ENCODE results near the gene STRIP1.

Gene STRIP1, protein sequence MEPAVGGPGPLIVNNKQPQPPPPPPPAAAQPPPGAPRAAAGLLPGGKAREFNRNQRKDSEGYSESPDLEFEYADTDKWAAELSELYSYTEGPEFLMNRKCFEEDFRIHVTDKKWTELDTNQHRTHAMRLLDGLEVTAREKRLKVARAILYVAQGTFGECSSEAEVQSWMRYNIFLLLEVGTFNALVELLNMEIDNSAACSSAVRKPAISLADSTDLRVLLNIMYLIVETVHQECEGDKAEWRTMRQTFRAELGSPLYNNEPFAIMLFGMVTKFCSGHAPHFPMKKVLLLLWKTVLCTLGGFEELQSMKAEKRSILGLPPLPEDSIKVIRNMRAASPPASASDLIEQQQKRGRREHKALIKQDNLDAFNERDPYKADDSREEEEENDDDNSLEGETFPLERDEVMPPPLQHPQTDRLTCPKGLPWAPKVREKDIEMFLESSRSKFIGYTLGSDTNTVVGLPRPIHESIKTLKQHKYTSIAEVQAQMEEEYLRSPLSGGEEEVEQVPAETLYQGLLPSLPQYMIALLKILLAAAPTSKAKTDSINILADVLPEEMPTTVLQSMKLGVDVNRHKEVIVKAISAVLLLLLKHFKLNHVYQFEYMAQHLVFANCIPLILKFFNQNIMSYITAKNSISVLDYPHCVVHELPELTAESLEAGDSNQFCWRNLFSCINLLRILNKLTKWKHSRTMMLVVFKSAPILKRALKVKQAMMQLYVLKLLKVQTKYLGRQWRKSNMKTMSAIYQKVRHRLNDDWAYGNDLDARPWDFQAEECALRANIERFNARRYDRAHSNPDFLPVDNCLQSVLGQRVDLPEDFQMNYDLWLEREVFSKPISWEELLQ

DNA sequence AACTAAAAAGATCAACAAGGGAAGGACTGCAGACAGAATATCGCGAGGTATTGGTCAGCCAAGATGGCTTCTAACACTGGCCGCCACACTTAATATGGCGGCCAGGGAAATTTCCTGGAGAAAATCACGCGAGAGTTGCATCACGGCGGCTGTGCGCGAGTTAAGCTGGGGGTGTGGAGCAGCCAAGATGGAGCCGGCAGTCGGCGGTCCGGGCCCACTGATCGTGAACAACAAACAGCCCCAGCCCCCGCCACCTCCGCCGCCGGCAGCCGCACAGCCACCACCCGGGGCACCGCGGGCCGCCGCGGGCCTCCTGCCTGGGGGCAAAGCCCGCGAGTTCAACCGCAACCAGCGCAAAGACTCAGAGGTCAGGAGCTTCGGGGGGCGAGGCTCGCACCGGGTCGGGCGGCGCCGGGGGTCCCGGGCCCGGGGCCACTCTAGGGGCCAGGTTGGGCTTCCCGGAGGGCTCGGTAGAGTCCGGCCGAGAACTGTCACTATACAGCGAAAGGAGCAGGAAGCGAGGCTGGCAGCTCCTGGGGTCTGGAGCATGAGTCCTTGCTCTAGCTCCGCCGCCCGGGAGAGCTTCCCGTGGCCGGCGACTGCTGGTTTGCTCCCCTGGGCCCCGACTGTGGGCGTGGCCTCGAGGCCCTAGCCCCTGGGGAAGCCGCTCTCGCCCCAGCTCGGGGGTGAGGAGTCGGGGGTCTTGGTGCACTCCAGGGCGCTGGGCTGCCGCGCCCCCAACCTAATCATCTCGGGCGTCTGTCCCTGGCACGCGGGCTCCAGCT, at the start of gene STRIP1:
Gene STRIP1 (plus strand): TSS at position 174 of the 785 bp plus-strand sequence. CDS start 14 bp downstream, at position 188.
- peak within 1 kb of the TSS; percentile 62 for H3K4me3 ChIP-seq (ENCODE audit: low read depth, low read length)

DNA sequence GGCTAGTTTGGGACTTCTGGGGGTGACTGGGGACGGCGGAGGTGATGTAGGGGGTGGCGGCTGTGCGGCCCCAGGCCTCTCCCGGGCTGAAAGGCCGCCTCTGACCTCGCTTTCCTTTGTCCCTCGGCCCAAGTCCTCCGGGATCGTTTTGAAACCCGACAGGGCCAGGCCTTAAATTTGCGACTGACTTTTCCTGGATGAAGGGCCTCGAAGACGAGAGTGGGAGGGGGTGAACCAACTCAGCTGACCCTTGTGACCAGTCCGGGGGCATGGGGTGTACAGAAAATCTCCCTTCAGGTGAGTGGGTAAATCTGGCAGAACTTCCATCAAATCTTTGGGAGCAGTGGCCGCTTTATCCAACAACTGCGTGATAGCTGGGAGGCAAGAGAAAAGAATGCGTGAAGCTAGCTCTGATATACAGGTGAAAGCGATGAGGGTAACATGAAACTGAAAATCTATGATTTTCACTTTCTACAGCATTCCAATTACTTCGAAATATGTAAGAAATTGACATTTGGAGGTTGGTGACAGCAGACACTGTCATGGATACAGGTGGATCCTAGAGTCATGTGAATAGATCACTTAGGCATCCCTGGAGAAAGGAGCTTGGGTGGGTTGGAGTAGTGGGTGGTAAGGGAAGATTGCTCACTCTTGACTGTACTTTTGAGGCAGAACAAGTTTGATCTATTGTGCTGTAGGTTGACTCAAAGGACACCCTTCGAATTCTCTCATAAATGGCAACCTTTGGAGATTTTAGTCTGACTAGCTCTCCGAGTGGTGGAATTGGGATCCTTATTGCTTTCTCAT, 49.0 kb upstream of the STRIP1 start:
- H3K4me3 ChIP-seq (ENCODE audit: low read depth, low read length) = peak overlapping the region; percentile 77

DNA sequence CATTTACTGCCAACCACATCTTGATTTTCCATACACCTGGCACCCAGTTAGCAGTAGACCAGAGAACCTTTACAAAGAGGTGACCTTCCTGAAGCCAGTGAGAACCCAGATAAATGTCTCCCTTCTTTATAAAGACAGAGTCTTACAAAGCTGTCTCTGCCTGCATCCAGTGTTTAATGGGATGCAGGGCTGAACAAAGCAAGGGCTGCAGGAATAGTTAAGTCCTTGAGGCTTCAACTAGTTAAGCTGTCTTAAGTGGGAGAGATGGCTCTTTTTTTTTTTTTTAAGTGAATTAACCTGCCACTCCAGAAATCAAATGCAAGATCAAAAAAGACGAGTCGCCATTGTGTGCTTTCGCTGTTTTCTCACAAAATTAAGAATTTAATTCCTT, 48.4 kb upstream of the STRIP1 start:
- peak overlapping the region; percentile 77 for H3K4me3 ChIP-seq (ENCODE audit: low read depth, low read length)

DNA sequence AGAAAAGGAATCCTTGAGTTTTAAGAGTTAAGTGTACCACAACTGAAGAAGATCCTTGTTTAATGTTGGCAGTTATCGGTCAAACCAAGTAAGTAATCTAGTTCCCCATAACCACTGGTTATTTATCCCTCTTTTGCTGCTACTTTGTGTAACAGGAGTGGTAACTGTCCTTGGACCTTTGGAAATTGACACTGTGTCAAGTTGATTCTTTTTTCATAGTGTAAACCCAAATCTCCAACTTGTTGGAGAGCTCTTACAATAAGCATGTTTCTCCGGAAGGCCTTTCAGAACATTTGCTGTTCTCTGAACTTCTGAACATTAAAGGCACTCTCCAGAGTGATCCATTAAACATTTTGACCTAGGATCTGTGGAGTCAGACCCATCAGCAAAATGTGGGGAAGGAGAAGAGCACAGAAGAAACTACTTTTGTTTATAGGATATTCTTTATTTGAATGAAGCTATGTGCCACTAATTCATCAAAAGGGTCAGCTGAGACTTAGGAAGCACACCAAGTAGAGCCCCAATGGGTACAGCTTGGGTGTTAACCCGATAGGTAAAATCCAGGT, 46.0 kb upstream of the STRIP1 start:
- H3K4me3 ChIP-seq (ENCODE audit: low read depth, low read length) = no peak overlapping the region

DNA sequence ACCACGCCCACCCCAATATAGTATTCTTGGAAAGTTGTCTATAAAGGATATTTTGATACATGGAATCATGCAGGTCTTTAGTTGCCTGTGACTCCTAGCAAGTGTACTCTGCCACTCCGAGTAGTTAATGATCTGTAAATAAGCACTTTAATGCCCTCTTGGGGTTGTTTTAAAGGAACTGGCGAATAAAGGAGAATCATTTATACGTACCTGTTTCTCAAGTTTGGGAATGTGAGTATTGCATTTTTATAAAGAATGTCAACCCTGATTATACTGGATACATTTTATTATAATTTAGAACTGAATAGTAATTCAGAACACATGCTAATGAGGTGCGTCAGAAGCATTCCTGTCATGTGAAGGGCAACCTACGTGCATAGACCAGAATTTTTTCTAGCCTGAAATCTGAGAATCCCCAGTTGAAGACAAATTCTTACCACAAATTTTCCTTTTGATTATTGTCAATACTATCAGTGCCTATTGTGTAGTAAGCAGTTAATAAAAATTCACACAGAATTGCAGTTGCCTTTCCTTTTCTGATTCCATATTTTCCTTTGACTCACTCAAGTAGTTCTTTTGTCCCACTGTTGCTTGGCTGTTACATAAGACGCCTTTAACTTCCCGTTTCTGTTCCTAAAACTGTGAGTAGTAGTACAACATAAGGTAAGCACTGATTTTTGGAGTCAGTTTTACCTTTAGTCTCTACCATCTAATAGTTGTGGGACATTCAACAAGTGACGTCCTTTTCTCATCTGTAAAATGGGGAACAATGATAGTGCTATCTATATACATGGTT, 44.7 kb upstream of the STRIP1 start:
- no peak overlapping the region for H3K4me3 ChIP-seq (ENCODE audit: low read depth, low read length)

DNA sequence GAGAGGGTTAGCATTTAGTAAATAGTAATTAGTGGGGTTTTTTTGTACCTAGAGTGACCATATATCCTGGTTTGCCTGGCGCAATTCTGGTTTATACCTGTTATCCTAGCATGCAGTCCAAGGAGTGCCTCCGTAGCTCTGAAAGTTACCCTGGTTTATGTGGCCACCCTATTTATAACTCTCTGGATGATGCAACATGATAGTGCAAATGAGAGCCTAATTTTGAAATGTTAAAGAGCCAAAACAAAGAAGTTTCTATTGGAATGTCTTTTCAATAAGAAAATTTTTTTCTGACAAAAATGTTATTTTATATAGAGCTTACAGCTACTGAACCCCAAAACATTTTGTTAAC, 44.1 kb upstream of the STRIP1 start:
- H3K4me3 ChIP-seq (ENCODE audit: low read depth, low read length) = no peak overlapping the region

DNA sequence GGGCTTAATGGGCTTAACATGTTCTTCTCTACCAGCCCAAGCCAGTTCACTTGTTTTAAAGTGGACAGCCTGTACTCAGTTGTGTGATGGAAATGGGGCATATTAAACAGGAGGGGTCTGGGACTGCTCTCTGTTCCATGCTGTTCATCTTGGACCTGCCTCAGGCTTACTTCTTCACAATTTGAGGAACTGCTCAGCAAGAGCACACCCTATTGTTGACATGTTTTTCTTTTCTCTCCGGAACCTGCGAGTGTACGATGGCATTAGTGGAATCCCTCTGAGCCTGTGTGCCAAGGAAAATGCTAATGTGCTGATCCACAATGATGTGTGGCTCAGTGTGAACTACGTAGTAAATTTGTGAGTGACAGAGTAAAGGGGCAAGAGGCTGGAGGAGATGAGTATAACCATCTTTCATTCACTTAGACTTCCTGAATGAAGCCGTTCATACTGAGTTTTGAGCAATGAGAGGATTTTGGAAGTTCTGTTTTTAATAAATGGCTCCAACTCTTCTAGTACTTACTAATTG, 43.0 kb upstream of the STRIP1 start:
- H3K4me3 ChIP-seq (ENCODE audit: low read depth, low read length) = no peak overlapping the region

DNA sequence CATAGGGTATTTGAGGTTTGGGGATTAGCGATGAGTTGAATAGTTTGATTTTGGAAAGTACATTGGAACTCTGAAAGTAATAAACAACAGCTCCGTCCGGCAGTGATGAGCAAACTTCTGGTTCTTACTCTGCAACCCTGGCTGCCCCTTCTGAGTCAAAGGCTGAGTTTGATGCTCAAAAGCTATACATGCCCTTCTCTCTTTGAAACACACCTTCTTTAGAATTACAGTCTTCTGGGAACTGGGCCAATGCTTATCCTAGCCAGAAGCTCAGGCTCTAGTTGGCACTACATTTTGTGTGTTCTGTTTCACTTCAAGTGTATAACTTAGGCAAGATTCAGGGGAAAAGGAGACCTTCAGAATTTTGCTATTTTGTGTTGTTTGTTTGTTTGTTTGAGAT, 40.5 kb upstream of the STRIP1 start:
- H3K4me3 ChIP-seq (ENCODE audit: low read depth, low read length) = no peak overlapping the region

DNA sequence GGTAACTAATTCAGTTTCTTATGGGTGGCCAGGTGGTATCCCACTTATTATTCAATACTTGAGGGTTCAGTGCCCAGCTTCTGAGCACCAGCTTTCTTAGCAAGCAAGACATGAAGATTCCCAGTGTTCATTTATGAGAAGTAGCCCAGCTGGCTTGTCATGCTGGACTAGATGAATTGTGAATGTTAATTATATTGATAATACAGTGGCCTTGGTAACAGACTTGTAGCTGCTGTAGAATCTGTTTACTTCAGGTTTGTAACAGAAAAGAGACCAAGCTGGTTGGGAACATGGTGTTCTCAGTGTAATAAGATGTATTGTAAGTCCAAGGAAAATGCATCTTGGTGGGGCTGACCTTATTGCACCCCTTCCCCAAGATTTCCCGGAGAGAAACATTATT, 39.8 kb upstream of the STRIP1 start:
- H3K4me3 ChIP-seq (ENCODE audit: low read depth, low read length) = no peak overlapping the region

DNA sequence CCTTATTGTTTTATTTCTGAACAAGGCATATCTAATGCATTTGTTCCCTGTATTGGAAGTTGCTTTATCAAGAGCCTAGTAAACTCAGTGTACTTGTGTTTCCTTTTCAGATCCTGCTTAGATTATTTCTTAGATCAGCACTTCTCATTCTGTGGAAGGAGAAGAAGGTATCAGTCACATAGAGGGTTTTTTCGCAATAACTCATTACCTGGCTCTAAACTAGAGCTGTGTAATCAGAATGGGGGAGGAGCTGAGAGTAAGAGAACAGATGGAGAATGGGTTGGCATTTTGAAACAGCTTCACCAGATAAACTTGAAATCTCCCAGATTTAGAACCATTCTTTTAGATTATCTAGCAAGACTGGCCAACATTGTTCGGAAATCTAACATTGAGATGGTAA, 38.9 kb upstream of the STRIP1 start:
- H3K4me3 ChIP-seq (ENCODE audit: low read depth, low read length) = no peak overlapping the region

DNA sequence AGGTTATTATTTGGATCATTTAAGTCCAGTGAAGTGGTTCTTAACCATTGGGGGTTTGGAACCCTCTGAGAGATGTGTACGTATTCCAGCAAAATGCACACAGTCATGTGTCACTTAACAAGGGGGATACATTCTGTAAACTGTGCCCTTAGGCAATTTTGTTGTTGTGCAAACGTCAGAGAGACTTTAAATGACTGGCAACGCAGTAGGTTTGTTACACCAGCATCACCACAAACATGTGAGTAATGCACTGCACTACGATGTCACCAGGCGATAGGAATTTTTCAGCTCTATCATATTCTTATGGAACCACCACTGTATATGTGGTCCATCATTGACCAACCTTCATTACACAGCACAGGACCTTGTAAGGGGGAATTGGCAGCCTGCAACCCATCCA, 37.9 kb upstream of the STRIP1 start:
- no peak overlapping the region for H3K4me3 ChIP-seq (ENCODE audit: low read depth, low read length)

DNA sequence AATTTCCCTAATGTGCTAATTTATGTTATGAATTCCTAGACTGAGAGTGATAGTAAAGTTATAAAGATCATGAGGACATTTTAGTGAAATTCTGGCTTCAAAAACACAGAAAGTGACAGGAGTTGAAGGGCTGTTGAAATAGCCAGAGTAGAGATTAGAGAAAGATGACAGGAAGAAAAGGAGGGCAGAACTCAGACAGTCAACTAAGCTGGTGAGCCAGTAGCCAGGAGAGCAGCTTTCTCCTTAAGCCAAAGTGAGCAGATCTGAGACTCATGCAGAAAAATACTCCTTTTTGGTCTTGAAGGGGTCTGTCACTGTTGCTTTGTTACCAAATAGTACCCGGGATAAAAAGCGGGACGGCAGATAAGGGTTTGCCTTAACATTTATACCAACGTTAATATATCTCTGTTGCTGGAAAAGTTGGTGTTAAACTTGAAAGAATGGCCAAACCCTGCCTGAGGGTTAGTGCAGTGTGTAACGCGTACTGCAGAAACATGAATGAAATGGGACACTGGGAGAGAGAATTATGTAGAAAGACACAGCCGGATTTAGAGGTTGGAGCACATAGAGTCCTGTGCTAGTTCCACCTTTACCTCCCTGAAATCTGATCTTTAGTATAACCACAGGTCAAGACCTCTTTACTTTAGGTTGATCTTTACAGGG, 37.1 kb upstream of the STRIP1 start:
- no peak overlapping the region for H3K4me3 ChIP-seq (ENCODE audit: low read depth, low read length)

DNA sequence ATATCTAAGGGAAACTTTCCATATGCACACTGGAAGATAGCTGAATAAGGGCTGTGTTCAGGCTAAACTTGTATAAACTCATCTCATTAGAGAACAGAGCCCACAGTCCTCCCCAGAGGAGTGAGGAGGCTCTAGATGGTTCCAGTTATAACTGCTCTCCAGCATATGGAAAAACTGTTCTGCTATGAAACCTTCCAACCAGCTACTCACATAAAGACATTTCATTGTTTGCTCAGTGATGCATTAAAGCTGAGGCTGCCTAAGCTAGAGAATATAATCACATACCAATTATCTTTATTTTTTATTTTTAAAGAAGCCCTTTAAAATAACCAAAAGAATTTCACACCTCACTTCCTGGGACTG, 36.6 kb upstream of the STRIP1 start:
- H3K4me3 ChIP-seq (ENCODE audit: low read depth, low read length) = no peak overlapping the region

DNA sequence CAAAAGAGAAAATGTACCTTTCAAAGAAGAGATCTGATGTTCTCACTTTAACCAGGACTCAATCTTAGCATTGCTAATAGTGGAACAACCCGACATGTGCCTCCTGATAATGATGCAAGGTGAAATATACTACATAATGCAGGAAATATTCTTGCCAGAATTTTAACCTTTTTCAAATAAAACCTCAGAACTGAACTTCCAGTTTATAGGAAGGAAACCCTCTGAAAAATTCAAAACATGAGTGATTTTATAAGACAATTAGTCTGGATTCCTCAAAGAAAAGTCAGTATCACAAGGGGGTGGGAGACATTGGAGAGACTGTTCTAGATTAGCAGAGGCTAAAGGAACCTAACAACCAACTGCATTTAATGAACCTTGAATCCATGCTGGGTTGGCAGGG, 31.7 kb upstream of the STRIP1 start:
- no peak overlapping the region for H3K4me3 ChIP-seq (ENCODE audit: low read depth, low read length)

DNA sequence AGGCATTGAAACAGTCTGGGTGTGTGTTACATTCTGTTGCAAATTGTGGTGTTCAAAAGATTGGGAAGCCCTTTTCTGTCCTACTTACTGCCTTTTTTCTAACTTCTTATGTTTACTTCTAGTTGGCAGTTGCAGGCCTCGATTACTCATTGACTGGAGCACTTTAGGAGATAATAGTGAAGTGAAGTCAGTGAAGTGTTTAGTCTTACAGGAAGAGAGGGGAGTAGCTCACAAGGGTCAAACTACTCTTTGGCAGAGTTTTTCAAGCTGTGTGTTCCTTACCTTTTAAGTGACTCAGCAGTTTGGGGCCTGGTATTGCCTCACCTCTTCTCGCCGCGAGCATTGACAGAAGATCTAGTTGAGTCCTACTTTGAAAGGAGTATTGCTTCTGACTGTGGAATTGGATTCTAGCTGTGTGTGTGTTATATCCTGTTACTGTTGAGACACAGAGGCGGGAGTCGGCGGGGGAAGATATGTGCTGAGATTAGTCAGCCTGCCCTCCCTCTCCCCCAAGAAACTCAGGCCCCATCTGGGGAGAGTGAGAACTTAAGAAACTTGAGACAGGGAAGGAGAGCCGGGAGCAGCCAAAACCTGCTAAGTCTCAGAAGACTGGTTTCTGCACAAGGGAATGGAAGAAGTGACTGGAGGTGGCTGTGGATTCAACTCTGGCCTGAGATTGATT, 30.5 kb upstream of the STRIP1 start:
- H3K4me3 ChIP-seq (ENCODE audit: low read depth, low read length) = no peak overlapping the region

DNA sequence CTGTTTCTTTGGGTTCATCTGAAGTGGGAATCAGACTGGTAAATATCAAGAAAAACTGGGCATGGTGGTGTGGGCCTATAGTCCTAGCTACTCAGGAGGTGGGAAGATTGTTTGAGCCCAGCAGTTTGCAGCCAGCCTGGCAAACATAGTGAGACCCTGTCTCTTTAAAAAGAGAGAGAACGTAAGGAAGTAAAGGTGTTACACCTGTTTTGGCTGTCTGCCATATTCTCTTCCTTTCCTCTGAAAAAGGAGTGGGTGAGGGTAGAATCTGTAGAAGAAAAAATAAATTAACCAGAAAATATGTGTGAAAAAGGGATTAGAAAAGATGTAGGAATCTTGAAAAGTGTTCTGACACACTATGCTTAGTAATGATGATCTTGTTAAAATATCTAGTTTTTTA, 29.8 kb upstream of the STRIP1 start:
- H3K4me3 ChIP-seq (ENCODE audit: low read depth, low read length) = no peak overlapping the region

DNA sequence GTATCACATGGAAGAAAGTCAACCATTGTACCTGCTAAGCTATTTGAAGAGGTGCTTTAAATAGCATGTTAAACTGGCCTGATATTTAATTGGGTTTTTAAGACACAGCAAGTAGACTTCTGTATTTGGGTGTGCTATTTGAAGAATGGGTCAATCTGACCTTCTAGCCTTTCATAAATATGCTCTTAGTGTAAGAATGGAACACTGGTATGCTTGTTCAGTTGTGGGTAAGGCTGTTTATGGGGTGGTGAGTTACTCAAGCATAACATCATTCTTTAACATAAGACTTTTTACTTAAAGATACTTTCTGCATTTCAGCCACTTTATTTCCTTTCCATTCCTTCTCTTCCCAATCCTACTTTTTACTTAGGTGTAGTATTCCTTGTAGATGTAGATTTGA, 28.5 kb upstream of the STRIP1 start:
- H3K4me3 ChIP-seq (ENCODE audit: low read depth, low read length) = no peak overlapping the region

DNA sequence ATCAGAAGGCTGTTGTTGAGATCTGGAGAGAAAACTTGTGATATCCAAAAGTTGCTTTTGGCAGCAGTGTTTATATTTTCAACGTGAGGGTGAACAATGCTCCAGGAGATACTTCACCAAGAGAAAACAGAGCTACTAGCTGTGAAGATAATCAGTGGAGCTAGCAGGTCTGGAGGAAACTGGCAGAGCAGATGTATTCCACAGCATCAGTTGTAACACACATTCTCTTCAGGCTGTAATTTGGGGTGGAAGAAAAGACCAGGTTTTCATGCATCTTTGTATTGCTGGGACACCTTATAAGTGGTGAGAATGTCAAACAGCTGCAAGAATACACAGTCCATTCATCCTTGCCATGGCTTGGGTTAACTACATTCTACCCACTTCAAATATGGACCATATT, 27.9 kb upstream of the STRIP1 start:
- H3K4me3 ChIP-seq (ENCODE audit: low read depth, low read length) = no peak overlapping the region
